B cell (primary cell): Measurements from ENCODE around the gene INPP4A. TPM values are rescaled to one million over a fixed set of nuclear protein-coding genes. Genes with fewer than 3 reads are reported as not detected.

Experiments used
- ATAC-seq: fragments of 200-7000 bp; cut with Tn5 transposase; one replicate; pipeline ENCODE4 v1.10.0; 2021; ENCODE audit warnings: low read depth, mild to moderate bottlenecking, moderate number of reproducible peaks, moderate library complexity
- CTCF ChIA-PET: fragments of 350-600 bp; sonication (Branson Sonifier 250); formaldehyde crosslinking; loops from one replicate; lab custom pipeline; 2021; ENCODE audit warnings: antibody characterized with exemption, inconsistent platforms; lab: Charles Lee
- POLR2A ChIA-PET: fragments of 350-600 bp; sonication (Branson Sonifier 250); formaldehyde crosslinking; loops from one replicate; lab custom pipeline; 2021; ENCODE audit warnings: antibody characterized with exemption; lab: Charles Lee
- DNase-seq: peaks from one replicate; pipeline ENCODE4 v3.0.0; 2013
- H2AFZ ChIP-seq: 2 replicates; pipeline ENCODE4 v1.6.1; 2012; ENCODE audit warnings: mild to moderate bottlenecking, low read depth, low read length; ENCODE audit not compliant: insufficient read depth, poor library complexity, severe bottlenecking
- H3K27ac ChIP-seq, 2 donors: 1 replicate in 1 of 2; 2 replicates in 1 of 2; pipeline ENCODE4 v1.5.1; 2012 to 2013; ENCODE audit warnings: low read length in 2 of 2, mild to moderate bottlenecking in 2 of 2, moderate library complexity in 1 of 2
- H3K27me3 ChIP-seq, 4 experiments: fragments of 200-600 bp in 1 of 4; sonication (generic) in 1 of 4; replicated peaks in 1 of 4; 1 replicate in 2 of 4; 2 replicates in 2 of 4; pipeline versions ENCODE4 v1.6.1 to v1.7.0; 2013 to 2016; ENCODE audit warnings: low read length in 3 of 4, mild to moderate bottlenecking in 2 of 4, mixed read lengths in 1 of 4, moderate library complexity in 1 of 4; ENCODE audit not compliant: insufficient read depth in 4 of 4, control insufficient read depth in 3 of 4; ENCODE audit errors: control extremely low read depth in 1 of 4
- H3K36me3 ChIP-seq, 2 experiments: replicated peaks in 1 of 2; 1 replicate in 1 of 2; 2 replicates in 1 of 2; pipeline versions ENCODE4 v1.6.1 to v1.7.1; 2013; ENCODE audit warnings: low read length in 1 of 2; ENCODE audit not compliant: insufficient read depth in 2 of 2, control insufficient read depth in 1 of 2; ENCODE audit errors: control extremely low read depth in 1 of 2, extremely low read depth in 1 of 2
- H3K4me1 ChIP-seq, 2 donors: fragments of 200-600 bp in 1 of 2; sonication (generic) in 1 of 2; 1 replicate in 1 of 2; 2 replicates in 1 of 2; pipeline versions ENCODE4 v1.5.1 to v1.6.1; 2013 to 2017; ENCODE audit warnings: low read length in 2 of 2; ENCODE audit not compliant: control insufficient read depth in 2 of 2, insufficient read depth in 2 of 2
- H3K4me2 ChIP-seq: replicated peaks from 2 replicates; pipeline ENCODE3; 2012; ENCODE audit warnings: mild to moderate bottlenecking, low read depth, low read length; ENCODE audit not compliant: poor library complexity, severe bottlenecking
- H3K4me3 ChIP-seq, 5 experiments: fragments of 200-600 bp in 1 of 5; sonication (generic) in 1 of 5; 1 replicate in 3 of 5; 2 replicates in 2 of 5; pipeline versions ENCODE4 v1.5.1 to v1.7.0; 2011 to 2016; ENCODE audit warnings: low read length in 4 of 5, mild to moderate bottlenecking in 4 of 5, low read depth in 2 of 5, control low read depth in 1 of 5, moderate library complexity in 1 of 5; ENCODE audit not compliant: insufficient read depth in 1 of 5; ENCODE audit errors: control extremely low read depth in 1 of 5, extremely low read depth in 1 of 5
- H3K79me2 ChIP-seq: fragments of 200-600 bp; sonication (generic); one replicate; pipeline ENCODE4 v1.6.0; 2016; ENCODE audit warnings: low read length; ENCODE audit not compliant: control insufficient read depth, insufficient read depth
- H3K9ac ChIP-seq: fragments of 200-600 bp; sonication (generic); 2 replicates; pipeline ENCODE4 v1.6.1; 2017; ENCODE audit warnings: mild to moderate bottlenecking, low read length, moderate library complexity
- H3K9me3 ChIP-seq, 3 donors: one replicate each; pipeline versions ENCODE4 v1.6.1 to v1.7.1; 2013; ENCODE audit warnings: low read length in 2 of 3; ENCODE audit not compliant: control insufficient read depth in 2 of 3, insufficient read depth in 1 of 3; ENCODE audit errors: control extremely low read depth in 1 of 3
- H4K20me1 ChIP-seq: 2 replicates; pipeline ENCODE4 v1.6.0; 2012; ENCODE audit warnings: mild to moderate bottlenecking, low read length; ENCODE audit not compliant: insufficient read depth, control insufficient read depth, poor library complexity, severe bottlenecking
- H3K27ac Mint-ChIP-seq: one replicate; pipeline ENCODE4 v1.8.0; 2021; ENCODE audit warnings: mixed read lengths
- H3K27me3 Mint-ChIP-seq: one replicate; pipeline ENCODE4 v1.8.0; 2021; ENCODE audit warnings: mixed read lengths
- H3K4me1 Mint-ChIP-seq: one replicate; pipeline ENCODE4 v1.8.0; 2021; ENCODE audit warnings: mixed read lengths
- H3K4me3 Mint-ChIP-seq: one replicate; pipeline ENCODE4 v1.8.0; 2021; ENCODE audit warnings: mixed read lengths
- H3K9me3 Mint-ChIP-seq: one replicate; pipeline ENCODE4 v1.8.0; 2022; ENCODE audit warnings: mixed read lengths; ENCODE audit not compliant: insufficient read depth
- CTCF ChIP-seq: fragments of 200-600 bp; IDR thresholded peaks from one replicate; pipeline ENCODE4 v1.8.0; 2022; ENCODE audit warnings: antibody characterized with exemption, mild to moderate bottlenecking
- EZH2 ChIP-seq: IDR thresholded peaks from 2 replicates; pipeline ENCODE4 v1.6.1; 2012; ENCODE audit warnings: borderline replicate concordance, low read depth, mild to moderate bottlenecking, moderate library complexity, low read length; ENCODE audit not compliant: insufficient read depth, poor library complexity, severe bottlenecking
- WGBS: methylation state at CpG from one replicate; pipeline ENCODE4 v1.1.5; 2013; ENCODE audit warnings: missing lambda C conversion rate; ENCODE audit not compliant: insufficient coverage; 5-methylcytosine and 5-hydroxymethylcytosine counted together
- intact Hi-C: fragments of 100-400 bp; cut with micrococcal nuclease; formaldehyde crosslinking; loops from one replicate; pipeline ENCODE4 v1.10.0; 2022
- polyA plus RNA-seq: library from polyadenylated mRNA; depleted of rRNA; stranded (reverse); fragments of >200 nt; gene quantifications from 2 replicates; pipeline ENCODE4 v1.2.3, GENCODE V29; 2012
- total RNA-seq, 2 donors: library from RNA; stranded (reverse); fragments of 120-200 nt in 1 of 2; gene quantifications; 1 replicate in 1 of 2; 2 replicates in 1 of 2; pipeline versions ENCODE4 v1.2.3 to v1.2.4, GENCODE V29; 2013 to 2022

INPP4A gene
- total and polyA plus RNA-seq, 2 donors (not counting 1 experiment from before 2014, with no cell fraction given): 10.7 to 22.5 TPM

GRCh38 chr2:98541489-98541888 is 96.8 kb downstream of the INPP4A start:
- CTCF ChIA-PET: interaction anchor here (1.8 kb wide), 1 partner anchor 27 kb away, joined by 5 read pairs; no protein-coding TSS in a partner anchor
- Mint-ChIP-seq H3K27ac (no peak overlapping the region), H3K9me3 (no peaks in the 10 kb centered on the region), H3K4me3 (no peak overlapping the region), H3K4me1 (no peaks in the 10 kb centered on the region), H3K27me3 (no peaks in the 10 kb centered on the region)
- H3K27me3 ChIP-seq: no peaks in the 10 kb centered on the region
- no peak for ATAC-seq
- no peaks in the 10 kb centered on the region for H3K79me2 ChIP-seq
- H3K9ac ChIP-seq: no peak overlapping the region
- H3K4me2 ChIP-seq: no peak overlapping the region
- intact Hi-C loops: no loop called here
- H2AFZ ChIP-seq: no peak overlapping the region
- POLR2A ChIA-PET: interaction anchor here (0.6 kb wide), 1 partner anchor 50 kb away, joined by 3 read pairs; no protein-coding TSS in a partner anchor
- H4K20me1 ChIP-seq: no peaks in the 10 kb centered on the region
- H3K4me1 ChIP-seq: no peaks in the 10 kb centered on the region
- no peak overlapping the region for H3K4me3 ChIP-seq
- H3K27ac ChIP-seq: no peak overlapping the region
- H3K9me3 ChIP-seq: no peaks in the 10 kb centered on the region
- TF ChIP-seq CTCF: no peak
- TF ChIP-seq EZH2: no peak
- no peak for DNase-seq
- H3K36me3 ChIP-seq: peaks cover 0 to 29% of the 10 kb centered on the region in 2 experiments

- DNase-seq: no peak
- no peaks in the 10 kb centered on the region for H3K27me3 ChIP-seq
- no peak overlapping the region for H3K9ac ChIP-seq
- Mint-ChIP-seq H3K4me1 (peaks cover 2% of the 10 kb centered on the region), H3K4me3 (no peak overlapping the region), H3K27me3 (no peaks in the 10 kb centered on the region), H3K27ac (no peak overlapping the region), H3K9me3 (no peaks in the 10 kb centered on the region)
- peaks cover 0 to under 1% of the 10 kb centered on the region in 2 donors for H3K4me1 ChIP-seq
- CTCF ChIA-PET: interaction anchor here (0.6 to 1.8 kb wide), 3 partner anchors 16 to 905 kb away, joined by 4 to 6 read pairs (median 5); no protein-coding TSS in a partner anchor
- H3K4me2 ChIP-seq: no peak overlapping the region
- no peaks in the 10 kb centered on the region for H3K9me3 ChIP-seq
- peaks cover 0 to 29% of the 10 kb centered on the region in 2 experiments for H3K36me3 ChIP-seq
- ATAC-seq: no peak
- intact Hi-C loops: no loop called here
- H3K27ac ChIP-seq: no peak overlapping the region
- H2AFZ ChIP-seq: no peak overlapping the region
- WGBS: 86% methylated on average over 5 of the region's 9 CpGs
- POLR2A ChIA-PET: interaction anchor here (0.6 kb wide), 1 partner anchor 49 kb away, joined by 3 read pairs; no protein-coding TSS in a partner anchor
- no peaks in the 10 kb centered on the region for H3K79me2 ChIP-seq
- H4K20me1 ChIP-seq: no peaks in the 10 kb centered on the region
- no peak overlapping the region for H3K4me3 ChIP-seq
- no peak for TF ChIP-seq CTCF
- TF ChIP-seq EZH2: no peak
These were observed 97.2 kb downstream of the INPP4A start for GRCh38 chr2:98541906-98542305.
